Fibroblast of lung (primary cell): ENCODE measurements around the gene PDE4B. TPM values are rescaled to one million over a fixed set of nuclear protein-coding genes. Genes with fewer than 3 reads are reported as not detected.

ENCODE experiments used
- DNase-seq, 2 donors: peaks; one replicate each; pipeline versions ENCODE4 v3.0.0 to v3.0.0-alpha.2; 2010; ENCODE audit warnings: low read depth in 2 of 2
- H2AFZ ChIP-seq: 2 replicates; pipeline ENCODE4 v1.5.1; 2012; ENCODE audit warnings: low read length, control low read depth, inconsistent platforms
- H3K27ac ChIP-seq: 2 replicates; pipeline ENCODE4 v1.5.1; 2011; ENCODE audit warnings: low read length, control low read depth; ENCODE audit not compliant: insufficient read depth
- H3K27me3 ChIP-seq: 2 replicates; pipeline ENCODE4 v1.5.1; 2011; ENCODE audit warnings: mild to moderate bottlenecking, low read length; ENCODE audit not compliant: control insufficient read depth, insufficient read depth
- H3K36me3 ChIP-seq: 2 replicates; pipeline ENCODE4 v1.5.1; 2011; ENCODE audit warnings: low read length; ENCODE audit not compliant: control insufficient read depth, insufficient read depth
- H3K4me1 ChIP-seq: 2 replicates; pipeline ENCODE4 v1.5.1; 2011; ENCODE audit warnings: low read length; ENCODE audit not compliant: control insufficient read depth, insufficient read depth; ENCODE audit errors: extremely low read depth
- H3K4me2 ChIP-seq: 2 replicates; pipeline ENCODE4 v1.5.1; 2011; ENCODE audit warnings: low read length, control low read depth; ENCODE audit not compliant: insufficient read depth; ENCODE audit errors: extremely low read depth
- H3K4me3 ChIP-seq, 4 experiments: fragments of 200-600 bp in 1 of 4; sonication (generic) in 1 of 4; replicated peaks in 1 of 4; 2 replicates each; pipeline ENCODE4 v1.5.1; 2011 to 2016; ENCODE audit warnings: low read length in 4 of 4, low read depth in 3 of 4, mild to moderate bottlenecking in 3 of 4, control low read depth in 2 of 4, inconsistent platforms in 1 of 4, mixed read lengths in 1 of 4; ENCODE audit not compliant: insufficient read depth in 1 of 4; ENCODE audit errors: control extremely low read depth in 1 of 4
- H3K79me2 ChIP-seq: 2 replicates; pipeline ENCODE4 v1.5.1; 2012; ENCODE audit warnings: mild to moderate bottlenecking, low read length, inconsistent platforms; ENCODE audit not compliant: control insufficient read depth, insufficient read depth
- H3K9ac ChIP-seq: 2 replicates; pipeline ENCODE4 v1.5.1; 2011; ENCODE audit warnings: mild to moderate bottlenecking, low read length, control low read depth; ENCODE audit not compliant: insufficient read depth
- H3K9me3 ChIP-seq: 2 replicates; pipeline ENCODE4 v1.5.1; 2012; ENCODE audit warnings: low read depth, low read length; ENCODE audit not compliant: control insufficient read depth, insufficient read depth
- H4K20me1 ChIP-seq: 2 replicates; pipeline ENCODE4 v1.5.1; 2011; ENCODE audit warnings: low read length; ENCODE audit not compliant: control insufficient read depth, insufficient read depth; ENCODE audit errors: extremely low read depth
- CTCF ChIP-seq, 2 donors: IDR thresholded peaks in 1 of 2; conservative IDR thresholded peaks in 1 of 2; 1 replicate in 1 of 2; 2 replicates in 1 of 2; pipeline ENCODE4 v1.5.1; 2011 to 2012; ENCODE audit warnings: low read length in 2 of 2, control low read depth in 1 of 2, inconsistent platforms in 1 of 2, low read depth in 1 of 2, mild to moderate bottlenecking in 1 of 2
- EZH2 ChIP-seq: IDR thresholded peaks from 2 replicates; pipeline ENCODE4 v1.5.1; 2012; ENCODE audit warnings: low read length, control low read depth, mild to moderate bottlenecking; ENCODE audit errors: missing control alignments
- polyA plus RNA-seq, 2 donors: library from polyadenylated mRNA; depleted of rRNA in 1 of 2; stranded (reverse) in 1 of 2; unstranded in 1 of 2; fragments of >200 nt; gene quantifications; 2 replicates each; pipeline ENCODE4 v1.2.1, GENCODE V29; 2011 to 2012; ENCODE audit warnings: missing spikeins in 1 of 2
- total RNA-seq: library from RNA; depleted of rRNA; stranded (reverse); fragments of >200 nt; gene quantifications from 2 replicates; pipeline ENCODE4 v1.2.1, GENCODE V29; 2014

Gene PDE4B
- total and polyA plus RNA-seq, 2 donors (not counting 1 experiment from before 2014, with no cell fraction given), result 3.7 to 19.8 TPM

DNA sequence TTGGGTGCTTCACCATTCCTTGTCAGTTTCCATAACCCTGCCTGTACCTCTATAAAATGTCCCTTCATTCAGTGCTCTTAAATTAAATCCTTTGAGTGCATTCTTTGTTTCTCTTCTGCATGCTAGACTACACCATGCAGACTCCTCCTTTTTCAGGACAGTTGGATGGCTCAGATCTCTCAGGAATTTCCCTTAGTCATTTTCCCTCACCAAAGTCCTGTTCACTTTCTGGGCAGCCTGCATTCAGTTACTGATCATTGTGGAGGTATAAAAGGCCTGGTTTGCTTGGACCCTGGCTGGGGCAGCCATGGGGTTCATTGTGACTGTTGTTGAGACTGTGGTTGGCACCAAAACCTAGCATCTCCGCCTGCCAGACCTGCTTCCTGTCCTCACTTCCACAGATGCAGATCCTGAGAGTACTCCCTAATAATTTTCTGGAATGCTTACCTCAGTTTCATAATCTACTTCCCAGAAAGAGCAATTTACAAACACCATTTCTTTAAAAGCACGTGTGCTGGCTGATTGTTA, 88.4 kb downstream of the PDE4B start:
- Histone ChIP-seq H3K27me3 (no peaks in the 10 kb centered on the region), H3K4me2 (peak overlapping the region; percentile 59), H3K9me3 (no peaks in the 10 kb centered on the region), H3K9ac (peak overlapping the region; percentile 2), H4K20me1 (no peaks in the 10 kb centered on the region), H3K79me2 (no peaks in the 10 kb centered on the region), H3K36me3 (no peaks in the 10 kb centered on the region), H3K4me1 (peaks cover 8% of the 10 kb centered on the region), H3K4me3 (no peak overlapping the region), H2AFZ (peak overlapping the region; percentile 59), H3K27ac (peak overlapping the region; percentile 43)
- peak in 1 of 2 donors; percentile 63 for DNase-seq
- TF ChIP-seq CTCF (conservative IDR thresholded peaks at IDR 0.05 in 1 of 2, IDR thresholded peaks at IDR 0.05 in 1 of 2; ENCODE audit: low read depth in 1 of 2, low read length in 2 of 2), result no peak
- TF ChIP-seq EZH2, result no peak

- Histone ChIP-seq H3K36me3 (no peaks in the 10 kb centered on the region), H4K20me1 (no peaks in the 10 kb centered on the region), H3K9me3 (no peaks in the 10 kb centered on the region), H3K9ac (no peak overlapping the region), H3K4me1 (peaks cover 8% of the 10 kb centered on the region), H3K4me3 (no peak overlapping the region), H3K27me3 (no peaks in the 10 kb centered on the region), H2AFZ (no peak overlapping the region), H3K4me2 (no peak overlapping the region), H3K79me2 (no peaks in the 10 kb centered on the region), H3K27ac (no peak overlapping the region)
- no peak for TF ChIP-seq EZH2
- no peak for TF ChIP-seq CTCF (conservative IDR thresholded peaks at IDR 0.05 in 1 of 2, IDR thresholded peaks at IDR 0.05 in 1 of 2; ENCODE audit: low read depth in 1 of 2, low read length in 2 of 2)
- DNase-seq, result peak in 1 of 2 donors; percentile 75
Measured at GRCh38 chr1:65882076-65882475, 89.4 kb downstream of the PDE4B start.

GRCh38 chr1:65889441-65889840, 96.7 kb downstream of the PDE4B start:
- Histone ChIP-seq H2AFZ (no peak overlapping the region), H3K79me2 (no peaks in the 10 kb centered on the region), H3K27me3 (no peaks in the 10 kb centered on the region), H3K9ac (no peak overlapping the region), H3K4me1 (no peaks in the 10 kb centered on the region), H4K20me1 (no peaks in the 10 kb centered on the region), H3K4me3 (no peak overlapping the region), H3K9me3 (no peaks in the 10 kb centered on the region), H3K36me3 (no peaks in the 10 kb centered on the region), H3K4me2 (no peak overlapping the region), H3K27ac (no peak overlapping the region)
- no peak for DNase-seq
- TF ChIP-seq CTCF (conservative IDR thresholded peaks at IDR 0.05 in 1 of 2, IDR thresholded peaks at IDR 0.05 in 1 of 2; ENCODE audit: low read depth in 1 of 2, low read length in 2 of 2), result no peak
- no peak for TF ChIP-seq EZH2
